ENCODE results near the gene ARRDC2. TPM values are rescaled to one million over a fixed set of nuclear protein-coding genes. Genes with fewer than 3 reads are reported as not detected.

The ARRDC2 gene
- total and polyA plus RNA-seq, 2 of the 13 experiments (the other 11 are each of a cell fraction or from before 2014, with no cell fraction given), result 2.1 to 3.4 TPM

DNA sequence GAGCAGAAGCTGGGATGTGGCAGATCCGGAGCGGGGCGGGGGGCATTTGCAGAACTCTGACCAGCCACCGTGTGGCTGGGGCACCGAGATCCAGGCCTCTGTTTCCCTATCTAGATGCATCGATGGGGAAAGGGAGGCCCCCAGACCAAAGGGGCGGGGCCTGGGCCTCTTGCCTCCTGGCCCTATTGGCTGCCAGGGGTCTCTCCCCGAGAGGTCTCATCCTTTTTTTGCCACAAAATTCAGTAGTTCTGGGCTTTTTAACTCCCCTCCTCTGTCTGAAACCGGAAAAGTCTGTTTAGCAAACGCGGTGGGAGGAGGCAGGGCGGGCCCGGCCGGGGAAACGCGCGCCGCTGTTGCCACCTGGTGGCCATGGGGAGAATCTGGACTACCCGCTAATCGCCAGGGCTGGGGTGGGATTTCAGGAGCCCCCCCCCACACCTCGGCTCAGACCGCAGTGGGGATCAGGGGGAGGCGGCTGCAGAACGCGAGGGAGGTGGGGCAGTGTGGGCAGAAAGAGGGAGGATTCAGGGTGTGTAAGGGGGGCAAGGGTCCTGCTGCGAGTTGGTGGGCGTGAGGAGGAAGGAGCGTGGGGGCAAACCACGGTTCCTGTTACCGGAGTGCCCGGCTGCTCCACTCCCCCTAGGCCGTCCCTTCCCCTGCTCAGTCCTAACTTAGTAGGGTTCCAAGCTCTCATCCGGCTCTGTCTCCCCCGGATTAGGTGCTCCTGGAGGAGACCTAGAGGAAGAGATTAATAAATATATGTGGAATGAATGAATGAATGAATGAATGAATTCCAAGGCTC is 50.4 kb downstream of the ARRDC2 start (continued):
- TF ChIP-seq PAF1 (CRISPR knock-in tag; IDR thresholded peaks at IDR 0.05) (no peak), FOXP1 (IDR thresholded peaks at IDR 0.05) (no peak), FOXP1 (CRISPR knock-in tag; IDR thresholded peaks at IDR 0.05) (no peak), MTA3 (CRISPR knock-in tag; IDR thresholded peaks at IDR 0.05) (no peak), SALL1 (CRISPR knock-in tag; IDR thresholded peaks at IDR 0.05) (0 out of 2 replicates have a peak, but pooled peaks have one; percentile 32), RXRB (CRISPR knock-in tag; IDR thresholded peaks at IDR 0.05; ENCODE audit: borderline replicate concordance) (no peak), NCOA1 (CRISPR knock-in tag; IDR thresholded peaks at IDR 0.05) (no peak), AGO1 (IDR thresholded peaks at IDR 0.05; ENCODE audit: low read depth, low read length, poor library complexity, severe bottlenecking) (no peak), ZNF225 (CRISPR knock-in tag; IDR thresholded peaks at IDR 0.05) (no peak), HMG20A (CRISPR knock-in tag; IDR thresholded peaks at IDR 0.05; ENCODE audit: borderline replicate concordance) (no peak), MLLT10 (CRISPR knock-in tag; IDR thresholded peaks at IDR 0.05) (no peak), ZNF776 (CRISPR knock-in tag; IDR thresholded peaks at IDR 0.05) (no peak), ZZZ3 (CRISPR knock-in tag; IDR thresholded peaks at IDR 0.05; ENCODE audit: borderline replicate concordance) (peak; percentile 59; the same call in 1 of the 2 replicates), ZNF138 (CRISPR knock-in tag; IDR thresholded peaks at IDR 0.05; ENCODE audit: low read depth) (no peak), ZNF850 (CRISPR knock-in tag; conservative IDR thresholded peaks at IDR 0.05) (no peak)
- TF ChIP-seq, protein P1, sequence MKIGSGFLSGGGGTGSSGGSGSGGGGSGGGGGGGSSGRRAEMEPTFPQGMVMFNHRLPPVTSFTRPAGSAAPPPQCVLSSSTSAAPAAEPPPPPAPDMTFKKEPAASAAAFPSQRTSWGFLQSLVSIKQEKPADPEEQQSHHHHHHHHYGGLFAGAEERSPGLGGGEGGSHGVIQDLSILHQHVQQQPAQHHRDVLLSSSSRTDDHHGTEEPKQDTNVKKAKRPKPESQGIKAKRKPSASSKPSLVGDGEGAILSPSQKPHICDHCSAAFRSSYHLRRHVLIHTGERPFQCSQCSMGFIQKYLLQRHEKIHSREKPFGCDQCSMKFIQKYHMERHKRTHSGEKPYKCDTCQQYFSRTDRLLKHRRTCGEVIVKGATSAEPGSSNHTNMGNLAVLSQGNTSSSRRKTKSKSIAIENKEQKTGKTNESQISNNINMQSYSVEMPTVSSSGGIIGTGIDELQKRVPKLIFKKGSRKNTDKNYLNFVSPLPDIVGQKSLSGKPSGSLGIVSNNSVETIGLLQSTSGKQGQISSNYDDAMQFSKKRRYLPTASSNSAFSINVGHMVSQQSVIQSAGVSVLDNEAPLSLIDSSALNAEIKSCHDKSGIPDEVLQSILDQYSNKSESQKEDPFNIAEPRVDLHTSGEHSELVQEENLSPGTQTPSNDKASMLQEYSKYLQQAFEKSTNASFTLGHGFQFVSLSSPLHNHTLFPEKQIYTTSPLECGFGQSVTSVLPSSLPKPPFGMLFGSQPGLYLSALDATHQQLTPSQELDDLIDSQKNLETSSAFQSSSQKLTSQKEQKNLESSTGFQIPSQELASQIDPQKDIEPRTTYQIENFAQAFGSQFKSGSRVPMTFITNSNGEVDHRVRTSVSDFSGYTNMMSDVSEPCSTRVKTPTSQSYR (CRISPR knock-in tag; IDR thresholded peaks at IDR 0.05; ENCODE audit: borderline replicate concordance), result no peak
- TF ChIP-seq, protein P2, sequence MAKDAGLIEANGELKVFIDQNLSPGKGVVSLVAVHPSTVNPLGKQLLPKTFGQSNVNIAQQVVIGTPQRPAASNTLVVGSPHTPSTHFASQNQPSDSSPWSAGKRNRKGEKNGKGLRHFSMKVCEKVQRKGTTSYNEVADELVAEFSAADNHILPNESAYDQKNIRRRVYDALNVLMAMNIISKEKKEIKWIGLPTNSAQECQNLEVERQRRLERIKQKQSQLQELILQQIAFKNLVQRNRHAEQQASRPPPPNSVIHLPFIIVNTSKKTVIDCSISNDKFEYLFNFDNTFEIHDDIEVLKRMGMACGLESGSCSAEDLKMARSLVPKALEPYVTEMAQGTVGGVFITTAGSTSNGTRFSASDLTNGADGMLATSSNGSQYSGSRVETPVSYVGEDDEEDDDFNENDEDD (CRISPR knock-in tag; IDR thresholded peaks at IDR 0.05; ENCODE audit: borderline replicate concordance), result peak; percentile 24; the same call in 1 of the 2 replicates
- TF ChIP-seq, protein P3, sequence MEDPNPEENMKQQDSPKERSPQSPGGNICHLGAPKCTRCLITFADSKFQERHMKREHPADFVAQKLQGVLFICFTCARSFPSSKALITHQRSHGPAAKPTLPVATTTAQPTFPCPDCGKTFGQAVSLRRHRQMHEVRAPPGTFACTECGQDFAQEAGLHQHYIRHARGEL (CRISPR knock-in tag; IDR thresholded peaks at IDR 0.05), result no peak
- TF ChIP-seq, protein P4, sequence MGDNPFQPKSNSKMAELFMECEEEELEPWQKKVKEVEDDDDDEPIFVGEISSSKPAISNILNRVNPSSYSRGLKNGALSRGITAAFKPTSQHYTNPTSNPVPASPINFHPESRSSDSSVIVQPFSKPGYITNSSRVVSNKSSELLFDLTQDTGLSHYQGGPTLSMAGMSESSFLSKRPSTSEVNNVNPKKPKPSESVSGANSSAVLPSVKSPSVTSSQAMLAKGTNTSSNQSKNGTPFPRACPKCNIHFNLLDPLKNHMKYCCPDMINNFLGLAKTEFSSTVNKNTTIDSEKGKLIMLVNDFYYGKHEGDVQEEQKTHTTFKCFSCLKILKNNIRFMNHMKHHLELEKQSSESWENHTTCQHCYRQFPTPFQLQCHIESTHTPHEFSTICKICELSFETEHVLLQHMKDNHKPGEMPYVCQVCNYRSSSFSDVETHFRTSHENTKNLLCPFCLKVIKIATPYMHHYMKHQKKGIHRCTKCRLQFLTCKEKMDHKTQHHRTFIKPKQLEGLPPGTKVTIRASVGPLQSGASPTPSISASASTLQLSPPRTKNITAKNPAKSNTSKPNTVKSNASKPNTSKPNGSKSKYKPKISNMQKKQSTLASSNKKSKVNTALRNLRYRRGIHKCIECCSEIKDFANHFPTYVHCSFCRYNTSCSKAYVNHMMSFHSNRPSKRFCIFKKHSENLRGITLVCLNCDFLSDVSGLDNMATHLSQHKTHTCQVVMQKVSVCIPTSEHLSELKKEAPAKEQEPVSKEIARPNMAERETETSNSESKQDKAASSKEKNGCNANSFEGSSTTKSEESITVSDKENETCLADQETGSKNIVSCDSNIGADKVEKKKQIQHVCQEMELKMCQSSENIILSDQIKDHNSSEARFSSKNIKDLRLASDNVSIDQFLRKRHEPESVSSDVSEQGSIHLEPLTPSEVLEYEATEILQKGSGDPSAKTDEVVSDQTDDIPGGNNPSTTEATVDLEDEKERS (CRISPR knock-in tag; IDR thresholded peaks at IDR 0.05), result no peak
